ENCODE results near the gene HHIPL1. TPM values are rescaled to one million over a fixed set of nuclear protein-coding genes. Genes with fewer than 3 reads are reported as not detected.

Gene HHIPL1
- total RNA-seq, 1 experiment from 2014 or later = not detected

GRCh38 chr14:99728231-99728920, 83.4 kb downstream of the HHIPL1 start:
- no peak for DNase-seq (ENCODE audit: low read depth)

DNA sequence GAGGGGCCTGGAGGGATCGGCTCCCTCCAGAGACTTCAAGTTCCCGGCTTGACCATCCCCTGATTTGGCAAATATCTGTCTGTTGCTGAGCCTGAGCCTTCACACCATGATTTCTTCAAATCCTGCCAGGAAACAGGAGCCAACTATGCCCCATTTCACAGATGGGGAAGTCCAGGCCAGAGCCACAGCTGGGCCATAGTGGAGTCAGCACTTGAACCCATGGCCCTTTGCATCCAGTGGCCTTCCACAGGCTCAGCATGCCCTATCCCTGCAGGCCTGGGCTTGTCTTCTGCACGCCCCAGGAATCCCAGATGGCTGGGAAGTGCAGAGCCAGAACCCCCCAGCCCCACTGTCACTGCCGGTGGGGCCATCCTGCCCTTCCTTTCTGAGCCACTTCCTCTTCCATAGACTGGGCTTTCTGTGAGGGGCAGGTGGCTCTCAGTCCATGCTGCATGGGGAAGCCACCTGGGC, 84.1 kb downstream of the HHIPL1 start:
- DNase-seq (ENCODE audit: low read depth) = no peak

Other genes starting within 250 kb of the HHIPL1 start
- 36.6 and 37.7 TPM in 2 replicates for gene SETD3, start 164.3 kb upstream of the HHIPL1 start, total RNA-seq (2014; rRNA removed; shearing (Covaris generic))
- 6.6 and 14.1 TPM in 2 replicates for gene CCNK, start 163.7 kb upstream of the HHIPL1 start, total RNA-seq (2014; rRNA removed; shearing (Covaris generic))
- 48.7 and 52.7 TPM in 2 replicates for gene CCDC85C, start 40.9 kb upstream of the HHIPL1 start, total RNA-seq (2014; rRNA removed; shearing (Covaris generic))
- gene CYP46A1, start 39.2 kb downstream of the HHIPL1 start, total RNA-seq (2014; rRNA removed; shearing (Covaris generic)) = not detected in 2 replicates
- gene EML1, start 148.3 kb downstream of the HHIPL1 start, total RNA-seq (2014; rRNA removed; shearing (Covaris generic)) = 4.6 and 8.1 TPM in 2 replicates